NCI-H2171 (cell line): Measurements from ENCODE around the gene CPNE5.
"Not testable (repeated sequence)": the region's sequence is repeated elsewhere in the genome, so short reads cannot be mapped to it uniquely, and the experiment has no call there.

Experiments
- DNase-seq: peaks from one replicate; lab custom pipeline; 2025; lab: John Stamatoyannopoulos, UW

The CPNE5 gene

DNA sequence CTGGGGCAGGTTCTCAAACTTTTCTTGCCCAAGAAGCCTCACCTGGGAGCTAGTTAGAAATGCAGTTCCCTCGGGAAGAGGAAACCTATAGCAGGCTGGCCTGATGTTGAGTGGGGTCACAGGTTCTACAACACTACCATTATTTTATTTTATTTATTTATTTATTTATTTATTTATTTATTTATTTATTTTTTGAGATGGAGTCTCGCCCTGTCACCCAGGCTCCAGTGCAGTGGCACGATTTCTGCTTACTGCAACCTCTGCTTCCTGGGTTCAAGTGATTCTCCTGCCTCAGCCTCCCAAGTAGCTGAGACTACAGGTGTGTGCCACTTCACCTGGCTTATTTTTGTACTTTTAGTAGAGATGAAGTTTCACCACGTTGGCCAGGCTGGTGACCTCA is 115.3 kb downstream of the CPNE5 start:
- not testable (repeated sequence) for DNase-seq

DNA sequence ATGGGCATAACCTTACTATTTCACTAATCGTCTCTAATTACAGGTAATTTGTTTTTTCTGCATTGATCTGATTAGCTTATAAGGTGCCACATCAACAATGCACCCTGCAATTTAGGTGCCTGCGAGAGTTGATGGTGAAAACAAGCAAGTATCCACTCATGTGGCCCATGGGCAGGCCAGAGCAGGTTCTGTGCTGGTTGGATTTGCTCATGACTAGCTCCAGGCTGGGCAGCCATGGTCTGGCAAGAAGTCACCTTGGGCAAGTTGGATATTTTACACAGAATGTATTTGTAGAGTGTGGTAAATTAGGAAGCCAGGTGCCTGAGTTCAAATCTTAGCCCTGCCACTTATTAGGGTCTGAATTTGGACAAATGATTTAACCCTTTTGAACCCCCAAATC is 116.4 kb downstream of the CPNE5 start:
- no peak for DNase-seq

GRCh38 chr6:36722365-36722764 is 116.9 kb downstream of the CPNE5 start:
- no peak for DNase-seq

GRCh38 chr6:36721369-36722140 is 117.7 kb downstream of the CPNE5 start:
- DNase-seq: no peak

DNA sequence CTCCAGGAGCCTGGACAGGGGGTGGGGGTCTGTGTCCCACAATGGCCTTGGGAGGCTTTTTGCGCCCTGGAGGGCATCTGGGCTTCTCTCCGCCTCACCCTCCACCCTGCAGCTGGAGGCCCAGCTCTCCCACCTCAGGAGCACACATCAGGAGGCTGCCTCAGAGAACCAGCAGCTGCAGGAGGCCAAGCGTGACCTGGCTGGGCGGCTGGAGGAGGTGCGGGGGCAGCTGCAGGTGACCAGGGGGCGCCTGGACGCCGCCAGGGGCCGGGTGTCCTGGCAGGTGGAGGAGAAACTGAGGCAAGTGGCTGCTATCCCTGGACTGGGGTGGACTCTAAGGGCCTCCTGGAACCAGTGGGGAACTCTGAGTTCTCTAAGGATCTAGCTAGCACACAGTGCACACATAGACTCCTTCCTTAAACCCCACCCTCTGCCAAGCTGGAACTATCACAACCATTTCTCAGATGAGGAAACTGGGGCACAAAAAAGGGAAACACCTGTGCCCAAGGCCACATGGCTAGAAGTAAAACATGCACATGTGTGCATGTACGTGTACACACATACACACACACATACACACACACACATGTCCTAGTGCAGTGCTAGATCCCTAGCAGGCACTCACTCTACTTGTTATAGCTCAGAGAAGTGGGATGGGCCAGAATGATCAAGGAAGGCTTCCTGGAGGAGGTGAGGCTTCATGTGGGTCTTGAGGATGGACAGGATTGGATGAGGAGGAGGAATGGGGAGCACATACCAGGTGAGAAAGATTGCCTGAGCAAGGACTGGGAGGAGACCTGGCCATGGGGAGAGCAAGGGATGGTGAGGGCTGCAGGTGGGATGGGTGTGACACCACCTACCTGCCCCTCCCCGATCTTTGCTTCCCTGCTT is 118.7 kb downstream of the CPNE5 start:
- DNase-seq: no peak

DNA sequence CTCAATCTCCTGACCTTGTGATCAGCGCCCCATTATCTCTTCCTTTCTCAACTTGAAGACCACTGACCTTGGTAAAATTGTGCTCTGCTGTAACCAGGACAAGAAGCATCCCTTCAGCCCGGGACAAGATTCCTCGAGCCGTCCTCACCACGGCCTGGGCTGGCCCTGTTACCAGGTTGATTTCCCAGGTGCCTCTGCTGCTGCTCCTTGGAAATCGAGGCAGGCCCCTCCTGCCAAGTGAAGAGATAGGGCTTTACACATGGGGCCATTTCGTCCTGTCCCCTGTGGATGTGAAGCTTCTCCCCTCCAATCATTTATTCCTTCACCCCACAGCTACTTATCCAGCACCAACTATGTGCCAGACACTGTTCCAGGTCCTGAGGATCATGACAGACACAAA is 120.1 kb downstream of the CPNE5 start:
- DNase-seq: no peak

- DNase-seq: no peak
Observed at GRCh38 chr6:36718560-36718959, 120.7 kb downstream of the CPNE5 start.

GRCh38 chr6:36717871-36718540 is 121.2 kb downstream of the CPNE5 start:
- no peak for DNase-seq

DNA sequence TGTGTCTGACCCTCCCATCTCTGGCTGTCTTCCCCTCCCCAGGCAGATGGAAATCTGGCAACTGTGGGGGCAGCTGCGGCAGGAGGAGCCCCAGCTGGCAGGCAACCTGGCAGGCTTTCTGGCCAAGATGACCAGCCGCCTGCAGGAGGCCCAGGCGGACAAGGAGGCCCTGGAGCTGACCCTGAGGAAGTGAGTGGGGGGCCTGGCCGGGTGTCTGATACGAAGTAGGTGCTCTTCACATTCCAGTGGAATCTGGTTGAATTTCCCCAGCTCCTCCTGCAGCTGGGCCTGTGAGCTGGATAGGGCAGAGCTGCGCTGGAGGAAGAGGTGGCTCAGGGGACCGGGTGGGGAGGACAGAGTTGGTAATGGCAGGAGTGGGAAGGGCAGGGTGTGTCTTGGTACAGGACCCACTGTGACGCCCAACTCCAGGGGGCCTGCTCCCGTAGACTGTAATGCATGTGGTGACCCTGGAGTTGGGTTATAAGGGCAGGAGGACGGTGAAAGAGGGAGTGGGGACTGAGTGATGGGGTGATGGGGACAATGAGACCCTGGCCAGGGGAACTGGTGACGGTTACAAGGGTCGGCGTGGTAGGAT is 121.9 kb downstream of the CPNE5 start:
- DNase-seq: no peak

GRCh38 chr6:36716476-36717093 is 122.7 kb downstream of the CPNE5 start:
- DNase-seq: no peak

DNA sequence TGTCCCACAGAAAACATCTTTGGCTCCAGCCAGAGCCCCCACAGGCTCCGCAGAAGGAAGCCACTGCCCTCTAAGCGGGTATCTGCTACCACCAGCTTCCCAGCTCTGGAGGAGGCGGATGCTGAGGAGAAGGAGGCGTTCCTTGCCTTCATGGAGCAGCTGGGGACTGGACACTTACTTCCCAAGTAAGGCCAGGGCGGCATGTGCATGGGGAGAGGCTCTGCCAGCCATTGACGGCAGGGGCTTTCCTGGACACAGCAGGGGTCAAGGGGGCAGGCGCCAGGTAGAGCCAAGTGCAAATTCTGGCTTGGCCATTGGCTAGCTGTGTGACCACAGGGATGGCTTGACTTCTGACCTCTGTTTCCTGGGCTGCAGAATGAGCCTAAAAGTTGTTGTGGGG is 123.8 kb downstream of the CPNE5 start:
- DNase-seq: no peak

- DNase-seq: no peak
Observed at GRCh38 chr6:36714511-36714910, 124.7 kb downstream of the CPNE5 start.

- no peak for DNase-seq
Observed at GRCh38 chr6:36713846-36714245, 125.4 kb downstream of the CPNE5 start.

- DNase-seq: no peak
Observed at GRCh38 chr6:36712816-36713215, 126.4 kb downstream of the CPNE5 start.

DNA sequence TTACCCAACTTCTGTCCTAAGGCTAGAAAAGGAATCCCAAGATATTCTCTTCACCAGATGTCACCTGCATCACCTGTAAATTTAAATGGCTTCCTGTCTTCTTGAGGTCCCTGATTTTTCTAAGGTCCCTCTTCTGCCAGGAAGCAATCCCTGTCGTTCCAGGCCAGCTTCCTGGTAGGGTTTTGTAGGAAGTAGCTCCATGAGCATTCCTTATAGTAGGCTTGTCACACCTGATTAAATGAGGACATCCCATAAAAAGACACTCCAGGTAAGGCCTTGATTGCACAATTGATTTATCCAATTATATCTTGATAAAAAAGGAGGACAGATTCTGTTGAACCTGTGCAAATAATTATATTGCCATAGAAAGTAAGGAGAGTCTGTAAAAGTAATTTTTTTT is 132.9 kb downstream of the CPNE5 start:
- DNase-seq: no peak

- not testable (repeated sequence) for DNase-seq
Observed at GRCh38 chr6:36704961-36705577, 134.2 kb downstream of the CPNE5 start.

GRCh38 chr6:36703982-36704381 is 135.3 kb downstream of the CPNE5 start:
- DNase-seq: no peak

DNA sequence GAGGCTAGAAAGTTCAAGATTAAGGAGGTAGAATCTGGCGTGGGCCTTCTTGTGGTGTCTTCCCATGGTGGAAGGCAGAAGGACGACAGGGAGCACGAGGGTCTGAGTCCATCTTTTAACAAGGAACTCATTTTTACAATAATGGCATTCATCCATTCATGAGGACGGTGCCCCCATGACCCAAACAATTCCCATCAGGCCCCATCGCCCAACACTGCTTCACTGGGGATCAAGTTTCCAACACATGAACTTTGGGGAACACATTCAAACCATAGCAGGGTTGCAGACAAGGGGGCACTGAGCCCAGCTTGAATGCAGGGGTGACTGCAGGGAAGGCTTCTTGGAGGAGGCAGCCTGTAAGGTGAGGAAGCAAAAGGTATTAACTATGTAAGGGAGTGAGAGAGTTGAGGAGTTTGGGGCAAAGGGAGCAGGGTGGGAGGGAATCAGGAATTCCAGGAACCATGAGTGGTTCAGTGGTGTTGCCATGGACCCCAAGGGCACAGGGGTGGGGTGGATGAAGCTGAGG is 136.1 kb downstream of the CPNE5 start:
- DNase-seq: no peak

DNA sequence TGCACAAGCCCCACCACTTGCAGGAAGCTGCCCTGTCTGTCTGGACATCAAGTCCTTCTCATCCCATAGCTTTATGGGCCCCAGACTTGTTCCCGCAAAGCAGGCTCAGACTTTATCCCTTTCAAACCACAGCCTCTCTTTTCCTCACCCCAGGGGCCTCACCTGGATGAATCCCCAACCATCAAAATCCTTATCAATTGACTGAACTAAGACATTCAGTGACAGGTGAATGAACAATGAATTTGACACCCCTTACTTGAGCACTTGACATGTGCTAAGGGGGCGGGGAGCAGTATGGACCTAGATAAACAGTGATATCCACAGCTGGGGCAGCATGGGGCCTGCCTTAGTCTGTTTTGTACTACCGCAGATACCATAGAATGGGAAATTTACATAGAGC is 136.6 kb downstream of the CPNE5 start:
- no peak for DNase-seq

DNA sequence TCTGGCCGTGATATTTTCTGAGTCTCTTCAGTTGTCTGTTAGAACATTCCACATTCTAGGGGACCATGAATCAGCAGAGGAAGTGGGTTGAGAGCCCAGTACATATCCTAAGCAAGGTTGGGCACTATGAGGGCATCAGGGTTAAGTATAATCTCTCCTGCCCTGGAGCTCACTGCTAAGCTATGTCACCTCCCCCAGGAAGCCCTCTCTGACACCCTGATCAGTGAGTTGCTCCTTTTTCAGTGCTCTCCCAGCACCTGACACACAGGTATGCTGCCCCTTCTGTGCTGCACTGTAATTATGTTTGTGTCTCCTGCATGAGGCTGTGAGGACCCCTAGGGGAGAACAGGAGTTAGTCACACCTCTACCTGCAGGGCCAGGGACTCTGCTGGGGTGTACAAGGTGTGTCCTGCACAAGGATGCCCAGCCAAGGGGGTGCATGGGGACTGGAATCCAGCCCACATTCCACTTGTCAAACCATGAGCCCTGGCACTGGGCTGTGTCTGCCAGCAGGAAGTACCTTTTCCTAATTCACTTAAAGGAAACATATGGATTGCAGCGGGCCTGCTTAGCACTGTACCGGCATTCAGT is 137.7 kb downstream of the CPNE5 start:
- no peak for DNase-seq

- DNase-seq: no peak
Observed at GRCh38 chr6:36700831-36701230, 138.4 kb downstream of the CPNE5 start.
